Dedifferentiated amniotic fluid mesenchymal stem cell (primary cell): ENCODE measurements around the gene UBE2G1.

Experiments used
- DNase-seq: peaks from one replicate; pipeline ENCODE4 v3.0.0-alpha.2; 2016; ENCODE audit errors: extremely low spot score

Gene UBE2G1

GRCh38 chr17:4248504-4249277, 117.8 kb downstream of the UBE2G1 start:
- no peak for DNase-seq

GRCh38 chr17:4247971-4248388, 118.5 kb downstream of the UBE2G1 start:
- no peak for DNase-seq

DNA sequence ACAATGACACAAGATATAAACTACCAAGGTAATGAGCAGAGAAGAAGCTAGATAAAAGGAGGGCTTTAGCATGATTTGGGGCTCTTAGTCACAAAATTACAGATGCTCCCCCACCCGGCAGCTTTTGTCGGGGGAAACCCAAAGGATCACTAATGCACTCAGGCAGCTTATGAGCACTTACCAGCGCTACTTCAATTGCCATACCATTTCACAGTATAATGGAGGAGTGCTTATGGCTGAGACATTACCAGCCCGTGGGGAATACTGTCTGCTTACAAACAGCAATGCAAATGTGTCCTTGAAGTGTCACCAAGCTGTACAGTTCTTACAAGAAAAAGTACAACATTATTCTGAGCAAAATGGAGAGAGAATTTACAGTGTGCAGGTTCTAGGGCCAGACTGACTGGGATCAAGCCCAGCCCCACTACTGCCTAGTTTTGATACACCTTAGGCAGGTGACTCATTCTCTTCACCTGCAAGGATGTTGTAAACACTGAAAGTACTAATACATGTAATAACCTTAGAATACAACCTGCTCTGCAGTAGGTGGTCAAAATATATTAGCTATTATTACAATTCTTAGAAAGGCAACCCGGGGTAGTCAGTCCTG, 119.0 kb downstream of the UBE2G1 start:
- DNase-seq = no peak

DNA sequence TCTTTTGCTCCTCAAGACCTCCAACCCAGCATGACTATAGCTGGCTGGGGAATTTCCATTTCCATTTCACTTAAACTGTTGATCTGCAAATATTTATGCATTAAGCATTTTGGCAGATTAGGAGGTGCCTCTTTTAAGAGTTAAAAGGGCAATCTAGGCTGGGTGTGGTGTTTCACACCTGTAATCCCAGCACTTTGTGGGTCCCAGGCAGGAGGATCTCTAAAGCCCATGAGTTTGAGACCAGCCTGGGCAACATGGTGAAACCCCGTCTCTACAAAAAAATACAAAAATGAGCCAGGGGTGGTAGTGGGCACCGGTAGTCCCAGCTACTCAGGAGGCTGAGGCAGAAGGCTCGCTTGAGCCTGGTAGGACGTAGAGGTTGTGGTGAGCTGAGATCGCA, 119.8 kb downstream of the UBE2G1 start:
- no peak for DNase-seq

- DNase-seq = no peak
Observed at GRCh38 chr17:4241535-4241934, 124.9 kb downstream of the UBE2G1 start.

- DNase-seq = no peak
Observed at GRCh38 chr17:4236456-4236855, 130.0 kb downstream of the UBE2G1 start.

DNA sequence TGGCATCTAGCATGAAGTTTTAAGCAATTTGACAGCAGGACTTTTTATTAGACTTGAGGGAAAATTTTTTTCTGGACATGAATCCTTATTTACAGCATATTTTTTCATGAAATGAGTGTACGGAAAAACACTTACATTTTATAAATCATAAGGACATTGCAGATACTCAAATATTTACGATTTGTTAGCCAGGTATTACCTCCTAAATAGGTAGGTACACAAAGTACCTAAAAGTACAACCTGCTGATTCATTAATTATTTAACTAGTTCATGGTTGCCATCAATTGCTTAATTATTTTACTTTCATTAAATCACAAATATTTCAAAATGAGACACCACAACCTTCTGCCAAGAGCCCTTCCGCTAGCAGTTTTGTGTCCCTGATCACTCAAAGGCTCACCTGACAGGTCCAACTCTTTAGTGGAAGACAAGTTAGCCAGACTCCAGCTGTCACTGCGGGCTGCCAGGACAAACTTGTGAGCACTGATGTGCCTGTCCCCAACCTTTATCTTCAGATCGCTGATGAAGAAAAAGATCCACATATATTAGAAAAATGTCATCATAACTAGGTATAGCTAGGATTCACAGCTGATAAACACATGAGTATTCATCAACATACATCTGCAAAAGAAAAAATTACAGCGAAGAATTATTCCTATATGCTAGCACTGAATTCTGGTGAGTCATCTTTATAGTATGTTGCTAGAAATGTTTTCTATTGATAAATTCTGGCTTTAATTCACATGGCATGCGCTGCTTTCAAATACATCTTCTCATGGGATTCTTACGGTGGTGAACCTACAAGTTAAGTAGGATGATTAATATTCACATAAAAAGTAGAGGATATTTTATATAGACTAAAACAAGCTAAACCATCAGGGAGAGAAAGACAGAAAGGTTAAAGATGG, 130.8 kb downstream of the UBE2G1 start:
- DNase-seq = no peak

DNA sequence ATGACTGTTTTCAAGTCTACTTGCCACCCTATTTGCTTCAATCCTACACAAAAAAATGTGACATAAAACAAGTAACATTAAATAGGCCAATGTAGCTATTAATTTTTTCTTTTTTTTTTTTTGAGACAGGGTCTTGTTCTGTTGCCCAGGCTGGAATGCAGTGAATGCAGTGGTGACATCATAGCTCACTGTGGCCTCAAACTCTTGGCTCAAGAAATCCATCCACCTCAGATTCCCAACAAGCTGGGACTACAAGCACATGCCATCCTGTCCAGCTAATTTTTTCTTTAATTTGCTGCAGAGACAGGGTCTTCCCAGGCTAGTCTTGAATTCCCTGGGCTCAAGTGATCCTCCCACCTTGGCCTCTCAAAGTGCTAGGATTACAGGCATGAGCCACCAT, 132.1 kb downstream of the UBE2G1 start:
- DNase-seq = no peak

GRCh38 chr17:4233668-4234258, 132.7 kb downstream of the UBE2G1 start:
- DNase-seq = no peak

DNA sequence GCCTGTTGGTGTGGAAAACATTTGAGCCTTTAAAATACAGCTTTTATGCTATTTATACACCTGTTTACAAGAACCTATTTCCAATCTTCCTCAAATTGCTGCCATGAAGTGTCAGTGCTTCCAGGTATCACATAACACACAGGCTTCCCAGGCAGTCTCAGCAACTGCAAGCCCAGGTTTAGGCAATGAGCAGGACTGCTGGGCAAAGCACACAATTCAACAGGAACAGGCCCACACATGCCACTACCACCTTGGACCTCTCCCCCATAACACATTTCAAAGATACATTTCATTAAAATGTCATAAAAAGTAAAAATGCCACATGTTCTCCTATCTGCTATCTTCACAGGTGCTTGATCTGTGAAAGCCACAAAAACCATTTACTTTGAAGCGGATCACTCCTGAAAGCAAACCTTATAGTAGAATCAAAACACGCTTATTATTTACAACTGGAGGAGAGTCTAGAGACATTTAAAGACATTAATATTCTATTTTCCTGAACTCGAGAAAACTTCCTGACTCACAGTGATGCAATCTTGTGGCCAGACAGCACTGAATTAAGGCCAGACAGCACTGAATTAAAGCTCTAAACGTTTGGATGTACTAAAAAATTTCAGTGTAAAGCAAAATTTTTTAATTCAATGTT, 134.2 kb downstream of the UBE2G1 start:
- DNase-seq = peak; percentile 54

- peak; percentile 97 for DNase-seq
Observed at GRCh38 chr17:4229627-4230541, 136.6 kb downstream of the UBE2G1 start.

GRCh38 chr17:4221899-4222659, 144.4 kb downstream of the UBE2G1 start:
- DNase-seq = no peak

DNA sequence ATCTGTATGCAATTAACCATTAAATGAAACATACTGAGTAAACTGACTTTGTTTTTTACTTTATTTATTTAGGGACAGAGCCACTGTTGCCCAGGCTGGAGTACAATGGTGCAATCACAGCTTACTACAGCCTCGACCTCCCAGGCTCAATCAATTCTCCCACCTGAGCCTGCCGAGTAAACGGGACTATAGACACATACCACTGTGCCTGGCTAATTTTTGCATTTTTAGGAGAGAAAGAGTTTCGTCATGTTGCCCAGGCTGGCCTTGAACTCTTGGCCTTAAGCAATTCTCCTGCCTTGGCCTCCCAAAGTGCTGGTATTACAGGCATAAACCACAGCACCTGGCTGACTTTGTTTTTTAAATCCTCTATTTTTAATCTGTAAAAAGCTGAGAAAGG, 145.3 kb downstream of the UBE2G1 start:
- no peak for DNase-seq

DNA sequence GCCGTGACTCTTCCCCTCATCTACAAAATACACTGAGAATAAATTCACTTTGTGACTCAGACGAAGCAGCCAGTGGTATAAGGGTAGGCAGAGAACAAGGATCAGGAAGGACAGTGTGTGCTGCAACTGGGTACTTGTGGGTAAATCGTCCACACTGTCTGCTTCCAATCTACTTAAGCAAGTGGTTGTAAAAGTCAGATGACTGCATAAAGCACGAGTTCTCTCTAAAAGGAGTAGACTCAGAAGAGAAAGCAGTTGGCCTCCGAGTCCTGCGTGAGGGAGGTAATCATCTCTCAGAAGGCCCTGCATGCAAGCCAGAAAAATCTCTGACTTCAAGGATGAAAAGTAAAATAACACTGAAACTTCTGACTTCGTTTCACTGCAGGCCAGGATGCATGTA, 145.8 kb downstream of the UBE2G1 start:
- no peak for DNase-seq
